Immature natural killer cell (primary cell): ENCODE data around the gene IGF2BP3. TPM values are rescaled to one million over a fixed set of nuclear protein-coding genes. Genes with fewer than 3 reads are reported as not detected.

Source experiments
- DNase-seq, 3 donors: peaks; one replicate each; pipeline ENCODE4 v3.0.0; 2022; ENCODE audit warnings: mixed read lengths in 1 of 3
- H3K27ac Mint-ChIP-seq, 6 donors: one replicate each; pipeline ENCODE4 v1.8.0; 2020; ENCODE audit warnings: mixed read lengths in 6 of 6, mild to moderate bottlenecking in 5 of 6, inconsistent platforms in 4 of 6, moderate library complexity in 3 of 6
- H3K27me3 Mint-ChIP-seq, 3 donors: one replicate each; pipeline ENCODE4 v1.8.0; 2020 to 2021; ENCODE audit warnings: low read depth in 3 of 3, mild to moderate bottlenecking in 3 of 3, mixed read lengths in 3 of 3, moderate library complexity in 3 of 3, inconsistent platforms in 1 of 3
- H3K36me3 Mint-ChIP-seq, 3 donors: one replicate each; pipeline ENCODE4 v1.8.0; 2020; ENCODE audit warnings: mixed read lengths in 3 of 3, inconsistent platforms in 2 of 3, mild to moderate bottlenecking in 2 of 3
- H3K4me1 Mint-ChIP-seq, 2 donors: one replicate each; pipeline ENCODE4 v1.8.0; 2020; ENCODE audit warnings: inconsistent platforms in 2 of 2, mild to moderate bottlenecking in 2 of 2, mixed read lengths in 2 of 2, moderate library complexity in 1 of 2
- H3K4me3 Mint-ChIP-seq, 5 donors: one replicate each; pipeline ENCODE4 v1.8.0; 2020; ENCODE audit warnings: mild to moderate bottlenecking in 5 of 5, mixed read lengths in 5 of 5, inconsistent platforms in 3 of 5, moderate library complexity in 3 of 5
- H3K9me3 Mint-ChIP-seq, 6 donors: one replicate each; pipeline ENCODE4 v1.8.0; 2020; ENCODE audit warnings: mild to moderate bottlenecking in 6 of 6, mixed read lengths in 6 of 6, inconsistent platforms in 4 of 6, moderate library complexity in 3 of 6
- polyA plus RNA-seq, 3 donors: library from polyadenylated mRNA; unstranded; fragments of 300-500 nt; fragmentation: Illumina TruSeq; gene quantifications; one replicate each; pipeline ENCODE4 v1.2.3, GENCODE V29; 2021

Gene IGF2BP3
- polyA plus RNA-seq, 3 donors from 2014 or later: 0.76 TPM; not detected in 2

DNA sequence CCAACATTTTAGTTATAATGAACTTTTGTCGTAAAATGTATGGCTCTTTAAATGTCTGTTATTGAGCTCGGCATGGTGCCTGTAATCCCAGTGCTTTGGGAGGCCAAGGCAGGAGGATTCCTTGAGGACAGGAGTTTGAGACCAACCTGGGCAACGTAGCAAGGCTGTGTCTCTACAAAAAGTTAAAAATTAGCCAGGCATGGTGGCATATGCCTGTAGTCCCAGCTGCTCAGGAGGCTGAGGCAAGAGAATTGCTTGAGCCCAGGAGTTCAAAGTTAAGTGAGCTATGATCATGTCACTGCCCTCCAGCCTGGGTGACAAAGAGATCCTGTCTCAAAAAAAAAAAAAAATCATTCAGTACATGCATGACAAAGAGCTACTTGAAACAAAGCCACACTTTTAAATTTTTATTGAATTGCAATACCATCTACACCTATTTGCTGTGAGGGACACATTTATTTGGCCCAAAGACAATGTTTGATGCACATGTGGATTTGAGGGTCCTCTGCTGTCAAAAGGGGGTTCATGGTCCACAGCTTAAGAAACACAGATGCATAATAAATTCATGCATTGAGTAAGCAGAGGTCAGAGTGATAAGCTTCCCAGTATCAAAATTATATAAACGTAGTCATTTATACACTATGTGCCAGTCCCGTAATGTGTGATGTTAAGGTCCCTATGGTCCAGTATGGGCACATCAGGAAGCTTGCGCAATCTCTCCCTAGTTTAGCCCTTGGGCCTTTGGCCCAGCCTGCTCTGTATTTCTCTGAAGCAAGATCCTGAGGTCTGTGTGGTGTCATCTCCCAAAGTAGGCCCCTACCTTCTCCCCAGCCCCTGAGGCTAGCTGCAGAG lies 175.5 kb downstream of the IGF2BP3 start:
- DNase-seq: no peak
- Mint-ChIP-seq H3K27ac (no peak overlapping the region), H3K27me3 (peaks cover 2 to 8% (median 4%) of the 10 kb centered on the region in 3 donors), H3K36me3 (peaks cover 0 to 8% (median 0%) of the 10 kb centered on the region in 3 donors), H3K9me3 (peaks cover 0 to 2% (median 0%) of the 10 kb centered on the region in 6 donors), H3K4me3 (no peak overlapping the region), H3K4me1 (peaks cover 18 to 23% of the 10 kb centered on the region in 2 donors)

DNA sequence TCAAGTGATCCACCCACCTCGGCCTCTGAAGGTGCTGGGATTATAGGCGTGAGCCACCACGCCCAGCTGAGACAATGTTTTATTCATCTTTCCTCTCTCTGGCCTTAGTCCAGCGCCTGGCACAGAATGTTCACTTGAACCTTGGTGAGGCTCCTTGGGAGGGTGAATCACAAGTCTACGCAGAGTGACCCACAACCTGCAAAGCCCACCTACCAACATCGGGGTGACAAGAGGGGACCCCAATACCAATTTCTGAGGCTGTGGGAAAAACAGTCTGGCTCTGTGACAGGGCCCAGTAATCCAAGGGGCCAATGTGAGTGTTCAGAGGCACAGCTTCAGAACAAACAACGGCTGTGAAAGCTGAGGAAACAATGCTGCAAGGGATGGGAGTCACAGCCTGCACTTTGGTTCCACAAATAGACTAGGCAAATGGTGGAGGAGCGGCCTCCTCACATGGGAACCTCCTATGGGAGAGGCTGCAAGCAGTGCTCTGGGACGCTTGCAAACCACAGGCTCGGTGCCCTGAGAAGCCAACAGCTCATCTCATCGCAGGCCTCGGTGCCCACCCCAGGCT lies 176.7 kb downstream of the IGF2BP3 start:
- H3K36me3 Mint-ChIP-seq: peaks cover 0 to 8% (median 0%) of the 10 kb centered on the region in 3 donors
- no peak overlapping the region for H3K4me3 Mint-ChIP-seq
- H3K27ac Mint-ChIP-seq: no peak overlapping the region
- no peak for DNase-seq
- peaks cover 6 to 11% of the 10 kb centered on the region in 2 donors for H3K4me1 Mint-ChIP-seq
- H3K9me3 Mint-ChIP-seq: no peaks in the 10 kb centered on the region
- H3K27me3 Mint-ChIP-seq: peaks cover 0 to 4% (median 2%) of the 10 kb centered on the region in 3 donors

DNA sequence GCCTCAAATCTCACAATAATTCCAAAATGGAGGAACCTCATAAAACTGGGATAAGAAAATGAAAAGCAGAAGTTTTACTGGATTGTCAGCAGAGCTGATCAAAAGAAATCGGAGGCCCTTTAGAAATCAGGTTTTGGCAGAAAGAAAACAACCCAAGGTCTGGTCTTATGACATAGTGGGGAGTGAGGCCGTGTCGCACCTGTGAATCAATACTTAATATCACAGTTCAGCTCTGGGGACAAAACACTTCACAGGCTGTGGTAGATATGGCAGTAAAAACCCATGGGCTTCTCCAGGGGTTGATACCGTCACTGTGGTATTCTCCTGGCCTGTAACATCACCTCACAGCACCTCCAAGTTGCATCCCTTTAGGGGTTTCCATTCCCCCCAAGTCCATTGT lies 177.7 kb downstream of the IGF2BP3 start:
- H3K36me3 Mint-ChIP-seq: peaks cover 0 to 8% (median 0%) of the 10 kb centered on the region in 3 donors
- peaks cover 0 to 3% (median 2%) of the 10 kb centered on the region in 3 donors for H3K27me3 Mint-ChIP-seq
- no peak overlapping the region for H3K4me3 Mint-ChIP-seq
- H3K9me3 Mint-ChIP-seq: peaks cover 0 to 1% (median 0%) of the 10 kb centered on the region in 6 donors
- H3K4me1 Mint-ChIP-seq: peaks cover 3 to 9% of the 10 kb centered on the region in 2 donors
- no peak for DNase-seq
- H3K27ac Mint-ChIP-seq: no peak overlapping the region

DNA sequence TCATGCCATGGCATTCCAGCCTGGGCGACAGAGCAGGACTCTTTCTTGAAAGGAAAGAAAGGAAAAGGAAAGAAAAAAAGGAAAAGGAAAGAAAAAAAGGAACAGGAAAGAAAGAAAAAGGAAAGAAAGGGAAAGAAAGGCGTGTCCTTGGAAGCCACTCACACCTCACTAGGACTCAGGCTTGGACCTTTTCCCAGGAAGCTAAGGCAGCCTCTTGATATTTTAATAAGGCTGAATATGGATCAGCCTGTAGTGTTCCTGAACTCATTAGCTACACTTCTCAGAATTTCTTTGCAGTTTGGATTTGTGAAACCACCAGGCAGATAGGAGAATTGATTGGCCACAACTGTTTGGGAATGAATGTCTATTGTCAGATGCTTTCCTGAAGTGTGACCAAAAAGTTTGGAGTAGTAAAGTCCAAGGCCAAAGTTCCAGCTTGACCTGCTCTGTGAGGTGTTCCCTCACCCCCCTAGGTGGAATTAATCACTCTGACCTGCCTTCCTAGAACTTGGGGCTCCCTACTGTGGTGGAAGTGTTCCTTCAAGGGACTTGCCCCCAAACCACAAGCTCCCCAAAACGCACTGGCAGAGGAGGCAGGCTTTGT lies 178.2 kb downstream of the IGF2BP3 start:
- DNase-seq: no peak
- Mint-ChIP-seq H3K27ac (no peak overlapping the region), H3K36me3 (peaks cover 0 to 8% (median 0%) of the 10 kb centered on the region in 3 donors), H3K9me3 (peaks cover 0 to 2% (median 0%) of the 10 kb centered on the region in 6 donors), H3K4me1 (peaks cover 6 to 12% of the 10 kb centered on the region in 2 donors), H3K27me3 (peaks cover 0 to 3% (median 2%) of the 10 kb centered on the region in 3 donors), H3K4me3 (no peak overlapping the region)

DNA sequence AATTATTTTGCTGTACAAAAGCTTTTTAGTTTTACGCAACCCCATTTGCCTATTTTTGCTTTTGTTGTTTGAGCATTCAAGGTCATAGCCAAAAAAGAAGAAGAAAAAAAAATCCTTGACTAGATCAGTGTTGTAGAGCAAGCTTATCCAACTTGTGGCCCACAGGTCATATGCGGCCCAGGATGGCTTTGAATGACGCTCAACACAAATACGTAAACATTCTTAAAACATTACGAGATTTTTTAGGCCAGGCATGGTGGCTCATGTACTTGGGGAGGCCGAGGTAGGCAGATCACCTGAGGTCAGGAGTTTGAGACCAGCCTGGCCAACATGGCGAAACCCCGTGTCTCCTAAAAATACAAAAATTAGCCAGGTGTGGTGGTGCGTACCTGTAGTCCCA lies 179.3 kb downstream of the IGF2BP3 start:
- Mint-ChIP-seq H3K27me3 (peaks cover 0 to 2% (median 2%) of the 10 kb centered on the region in 3 donors), H3K27ac (no peak overlapping the region), H3K9me3 (peaks cover 0 to 2% (median 0%) of the 10 kb centered on the region in 6 donors), H3K4me3 (no peak overlapping the region), H3K36me3 (peaks cover 0 to under 1% (median 0%) of the 10 kb centered on the region in 3 donors), H3K4me1 (peaks cover 6 to 12% of the 10 kb centered on the region in 2 donors)
- no peak for DNase-seq

DNA sequence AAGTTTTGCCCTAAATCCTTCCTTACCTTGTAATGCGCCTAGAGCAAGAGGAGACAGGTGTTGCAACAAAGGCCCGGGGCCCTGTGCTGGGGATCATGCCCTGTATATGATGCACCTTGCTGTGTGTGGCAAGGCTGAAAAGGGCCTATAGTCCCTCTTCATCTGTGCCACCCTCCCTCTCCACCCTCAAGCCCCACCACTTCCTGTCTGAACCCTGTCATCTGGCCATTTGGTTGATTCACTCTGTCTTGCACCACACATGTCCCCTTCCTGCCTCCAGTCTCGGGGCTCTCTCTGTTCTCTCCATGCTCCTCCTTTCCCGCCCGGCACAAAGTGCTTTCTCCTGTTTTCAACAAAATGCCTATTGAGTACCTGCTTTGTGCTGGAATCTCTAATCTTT lies 182.7 kb downstream of the IGF2BP3 start:
- Mint-ChIP-seq H3K36me3 (no peaks in the 10 kb centered on the region), H3K27me3 (peaks cover 0 to 4% (median 2%) of the 10 kb centered on the region in 3 donors), H3K4me3 (peak overlapping the region in 1 of 5 donors; percentile 15), H3K4me1 (peaks cover 6 to 12% of the 10 kb centered on the region in 2 donors), H3K27ac (peak overlapping the region in 3 of 6 donors; percentile 21 to 22 (median 21)), H3K9me3 (peaks cover 0 to 2% (median 0%) of the 10 kb centered on the region in 6 donors)
- no peak for DNase-seq

DNA sequence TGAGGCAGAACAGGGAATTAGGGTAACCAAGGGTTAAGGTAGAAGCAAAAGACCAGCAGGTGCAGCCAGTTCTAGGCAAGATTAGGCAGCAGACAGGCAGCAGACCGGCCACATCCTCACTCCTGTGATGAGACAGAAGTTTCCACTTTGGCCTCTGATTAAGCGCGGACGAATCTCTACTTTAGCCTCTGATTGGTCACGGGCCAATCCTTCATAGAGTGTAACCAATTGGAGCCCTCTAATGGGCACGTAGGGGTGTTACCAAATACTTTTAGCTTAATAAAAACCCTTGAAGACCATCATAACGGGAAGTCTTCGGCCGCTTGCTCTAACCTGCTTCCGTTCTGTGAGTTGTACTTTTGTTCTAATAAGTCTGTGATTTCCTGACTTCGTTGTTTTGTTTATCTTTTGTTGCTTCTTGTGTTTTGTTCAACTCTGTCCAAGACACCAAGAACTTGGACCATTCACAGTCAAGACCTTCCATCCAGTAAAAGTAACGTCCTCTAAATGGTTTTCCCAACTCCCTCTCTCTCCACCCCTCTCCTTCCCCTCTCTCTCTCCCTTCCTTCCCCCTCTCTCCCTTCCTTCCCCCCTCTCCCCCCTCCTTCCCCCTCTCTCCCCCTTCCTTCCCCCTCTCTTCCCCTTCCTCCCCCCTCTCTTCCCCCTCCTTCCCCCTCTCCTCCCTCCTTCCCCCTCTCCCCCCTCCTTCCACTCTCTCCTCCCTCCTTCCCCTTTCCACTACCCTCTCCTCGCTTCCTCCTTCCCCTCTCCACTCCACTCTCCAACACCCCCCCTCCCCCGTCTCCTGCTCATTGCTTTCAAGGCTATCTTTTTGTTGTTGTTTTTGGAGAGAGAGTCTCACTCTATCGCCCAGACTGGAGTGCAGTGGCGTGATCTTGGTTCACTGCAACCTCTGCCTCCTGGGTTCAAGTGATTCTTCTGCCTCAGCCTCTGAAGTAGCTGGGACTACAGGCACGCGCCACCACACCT lies 184.3 kb downstream of the IGF2BP3 start:
- H3K36me3 Mint-ChIP-seq: no peaks in the 10 kb centered on the region
- no peak for DNase-seq
- peaks cover 6 to 12% of the 10 kb centered on the region in 2 donors for H3K4me1 Mint-ChIP-seq
- peaks cover 0 to 4% (median 4%) of the 10 kb centered on the region in 3 donors for H3K27me3 Mint-ChIP-seq
- H3K27ac Mint-ChIP-seq: no peak overlapping the region
- H3K4me3 Mint-ChIP-seq: no peak overlapping the region
- H3K9me3 Mint-ChIP-seq: peaks cover 0 to 2% (median 0%) of the 10 kb centered on the region in 6 donors

DNA sequence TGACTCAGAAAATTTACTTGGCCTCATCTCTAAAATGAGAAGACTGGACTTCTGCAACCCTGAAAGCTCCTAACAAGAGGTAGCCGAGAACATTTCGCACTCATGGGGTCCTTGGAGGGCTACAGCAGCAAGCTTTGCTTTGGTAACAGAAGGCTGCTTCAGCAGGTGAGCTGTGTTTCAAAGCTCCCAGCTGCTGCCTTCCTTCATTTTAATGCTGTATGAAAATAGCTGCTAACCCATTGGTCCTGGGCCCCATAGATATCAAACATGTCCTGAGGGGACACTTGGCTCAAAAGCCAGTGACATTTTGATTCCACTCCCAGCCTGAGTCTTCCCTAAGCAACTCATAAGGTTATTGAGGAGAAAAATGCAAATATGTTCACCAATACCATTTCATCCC lies 185.4 kb downstream of the IGF2BP3 start:
- no peak overlapping the region for H3K27ac Mint-ChIP-seq
- peaks cover 0 to 2% (median 0%) of the 10 kb centered on the region in 6 donors for H3K9me3 Mint-ChIP-seq
- no peak overlapping the region for H3K4me3 Mint-ChIP-seq
- H3K36me3 Mint-ChIP-seq: no peaks in the 10 kb centered on the region
- peaks cover 0 to 4% (median 4%) of the 10 kb centered on the region in 3 donors for H3K27me3 Mint-ChIP-seq
- DNase-seq: no peak
- peaks cover 6 to 12% of the 10 kb centered on the region in 2 donors for H3K4me1 Mint-ChIP-seq

DNA sequence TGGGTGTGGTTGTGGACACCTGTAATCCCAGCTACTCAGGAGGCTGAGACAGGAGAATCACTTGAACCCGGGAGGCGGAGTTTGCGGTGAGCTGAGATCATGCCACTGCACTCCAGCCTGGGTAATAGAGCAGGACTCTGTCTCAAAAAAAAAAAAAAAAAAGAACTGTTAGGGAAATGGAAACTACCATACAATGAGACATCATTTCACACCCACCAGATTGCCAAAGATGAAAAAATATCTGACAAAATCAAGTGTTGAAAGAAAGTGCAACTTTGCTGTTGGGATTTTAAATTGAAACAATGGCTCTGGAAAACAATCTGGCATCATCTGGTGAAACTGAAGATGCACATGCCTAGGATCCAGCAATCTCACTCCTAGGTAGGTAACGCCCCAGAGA lies 187.2 kb downstream of the IGF2BP3 start:
- peaks cover 0 to 7% (median 4%) of the 10 kb centered on the region in 3 donors for H3K27me3 Mint-ChIP-seq
- no peaks in the 10 kb centered on the region for H3K36me3 Mint-ChIP-seq
- H3K4me3 Mint-ChIP-seq: no peak overlapping the region
- DNase-seq: no peak
- no peak overlapping the region for H3K27ac Mint-ChIP-seq
- peaks cover 6 to 9% of the 10 kb centered on the region in 2 donors for H3K4me1 Mint-ChIP-seq
- H3K9me3 Mint-ChIP-seq: peaks cover 0 to 2% (median 0%) of the 10 kb centered on the region in 6 donors

DNA sequence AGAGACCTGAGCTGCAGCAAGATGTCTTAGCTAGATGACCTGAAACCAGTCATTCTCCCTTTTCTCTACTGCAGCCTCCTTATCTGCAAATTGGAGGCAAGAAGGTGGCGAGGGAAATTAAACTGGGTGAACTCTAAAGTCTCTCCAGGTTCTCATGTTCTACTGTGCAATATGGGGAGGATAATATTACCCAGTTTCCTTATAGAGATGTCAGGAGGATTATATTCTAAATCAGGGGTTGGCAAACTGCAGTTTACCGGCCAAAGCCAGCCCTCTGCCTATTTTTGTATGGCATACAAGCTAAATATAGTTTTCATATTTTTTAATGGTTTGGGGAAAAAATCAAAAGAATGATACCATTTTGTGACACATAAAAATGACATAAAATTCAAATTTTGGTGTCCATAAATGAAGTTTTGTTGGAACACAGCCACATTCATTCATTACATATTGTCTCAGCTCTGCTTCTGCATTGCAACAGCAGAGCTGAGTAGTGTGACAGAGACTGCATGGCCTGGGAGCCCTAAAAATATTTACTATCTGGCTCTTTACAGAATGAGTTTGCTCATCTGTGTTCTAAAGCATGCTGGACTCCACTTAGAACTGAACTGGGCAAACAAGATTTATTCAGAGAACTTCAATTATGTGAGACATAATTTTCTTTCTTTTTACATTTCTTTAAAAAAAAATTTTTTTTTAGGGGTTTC lies 190.3 kb downstream of the IGF2BP3 start:
- DNase-seq: no peak
- no peaks in the 10 kb centered on the region for H3K9me3 Mint-ChIP-seq
- no peaks in the 10 kb centered on the region for H3K4me1 Mint-ChIP-seq
- H3K4me3 Mint-ChIP-seq: no peak overlapping the region
- H3K36me3 Mint-ChIP-seq: no peaks in the 10 kb centered on the region
- peaks cover 0 to 7% (median 6%) of the 10 kb centered on the region in 3 donors for H3K27me3 Mint-ChIP-seq
- H3K27ac Mint-ChIP-seq: no peak overlapping the region

DNA sequence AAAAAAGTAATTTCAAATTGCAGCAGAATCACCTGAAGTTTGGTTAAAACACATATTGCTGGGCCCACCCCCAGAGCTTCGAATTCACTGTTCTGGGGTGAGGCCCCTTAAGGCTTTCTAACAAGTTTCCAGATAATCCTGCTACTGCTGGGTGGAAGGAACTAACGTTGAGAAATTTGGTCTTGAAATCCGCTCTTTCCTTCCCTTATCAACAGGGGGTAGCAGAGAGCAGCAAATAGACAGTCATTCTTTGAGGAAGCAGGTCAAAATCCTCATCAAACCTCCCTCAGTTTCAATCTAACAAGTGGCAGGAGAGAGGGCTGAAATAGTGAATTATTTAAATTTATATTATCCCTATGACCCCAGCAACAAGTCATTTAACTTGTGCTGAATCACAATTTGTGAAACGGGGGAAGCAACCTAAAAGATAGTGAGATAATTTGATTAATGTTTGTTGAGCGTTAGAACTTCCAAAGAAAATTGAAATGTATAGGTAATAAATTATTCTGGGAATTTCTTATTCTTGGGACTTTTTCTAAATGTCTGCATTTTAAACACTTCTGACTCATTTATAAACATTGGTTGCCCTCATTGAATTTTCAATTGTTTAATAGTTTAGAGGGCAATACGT lies 192.8 kb downstream of the IGF2BP3 start:
- H3K27ac Mint-ChIP-seq: no peak overlapping the region
- DNase-seq: peak; percentile 39 to 46 (median 44)

DNA sequence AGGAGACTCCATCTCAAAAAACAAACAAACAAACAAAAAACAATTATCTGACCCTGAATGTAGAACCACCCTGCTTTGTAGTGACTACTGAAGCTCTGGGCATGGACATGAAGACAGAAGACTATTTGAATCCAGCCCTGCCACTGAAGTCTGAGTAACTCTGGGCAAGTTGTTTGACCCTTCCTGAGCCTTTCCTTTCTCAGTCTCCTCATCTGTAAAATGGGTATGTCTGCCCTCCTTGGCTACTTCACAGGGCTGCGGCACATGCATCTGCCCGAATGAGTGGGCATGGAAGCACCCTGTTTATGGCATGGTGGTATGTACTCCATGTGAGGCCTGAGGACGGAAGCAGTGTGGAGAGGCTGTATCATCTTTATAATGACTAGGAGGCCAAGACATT lies 193.3 kb downstream of the IGF2BP3 start:
- peaks cover 2 to 14% of the 10 kb centered on the region in 2 donors for H3K4me1 Mint-ChIP-seq
- H3K27ac Mint-ChIP-seq: no peak overlapping the region
- peaks cover 0 to 5% (median 4%) of the 10 kb centered on the region in 3 donors for H3K27me3 Mint-ChIP-seq
- no peak overlapping the region for H3K4me3 Mint-ChIP-seq
- no peaks in the 10 kb centered on the region for H3K9me3 Mint-ChIP-seq
- H3K36me3 Mint-ChIP-seq: no peaks in the 10 kb centered on the region
- no peak for DNase-seq

More for the DNA sequence above, 192.8 kb downstream of the IGF2BP3 start:
- Mint-ChIP-seq H3K27me3 (peaks cover 0 to 6% (median 3%) of the 10 kb centered on the region in 3 donors), H3K9me3 (no peaks in the 10 kb centered on the region), H3K36me3 (no peaks in the 10 kb centered on the region), H3K4me1 (peaks cover 2 to 9% of the 10 kb centered on the region in 2 donors), H3K4me3 (no peak overlapping the region)
